GM10847 (cell line): ENCODE measurements around the gene FAAP20.

ENCODE experiments used
- POLR2A ChIP-seq: IDR thresholded peaks from 2 replicates; pipeline ENCODE4 v1.6.1; 2011; ENCODE audit not compliant: insufficient read length; ENCODE audit errors: extremely low read depth

Gene FAAP20

DNA sequence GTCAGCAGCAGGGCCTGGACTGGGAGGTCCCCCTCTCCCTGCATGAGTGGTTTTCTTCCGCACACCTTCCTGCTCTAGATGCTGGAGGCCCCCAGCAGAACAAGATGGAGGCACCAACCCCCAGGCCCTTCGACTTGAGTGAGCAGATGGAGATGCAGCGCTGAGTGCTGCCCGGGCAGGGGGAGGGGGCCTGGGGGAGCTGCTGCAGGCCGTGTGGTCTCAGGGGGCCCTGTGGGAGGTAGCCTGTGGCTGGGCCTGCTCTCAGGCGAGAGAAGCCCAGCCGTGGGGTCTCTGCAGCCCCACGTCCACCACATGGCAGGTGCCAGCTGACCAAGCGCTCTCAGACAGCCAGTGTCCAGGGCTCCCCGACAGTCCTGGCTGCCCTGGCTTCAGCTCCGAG is 1.2 kb upstream of the FAAP20 start:
- TF ChIP-seq POLR2A: no peak

DNA sequence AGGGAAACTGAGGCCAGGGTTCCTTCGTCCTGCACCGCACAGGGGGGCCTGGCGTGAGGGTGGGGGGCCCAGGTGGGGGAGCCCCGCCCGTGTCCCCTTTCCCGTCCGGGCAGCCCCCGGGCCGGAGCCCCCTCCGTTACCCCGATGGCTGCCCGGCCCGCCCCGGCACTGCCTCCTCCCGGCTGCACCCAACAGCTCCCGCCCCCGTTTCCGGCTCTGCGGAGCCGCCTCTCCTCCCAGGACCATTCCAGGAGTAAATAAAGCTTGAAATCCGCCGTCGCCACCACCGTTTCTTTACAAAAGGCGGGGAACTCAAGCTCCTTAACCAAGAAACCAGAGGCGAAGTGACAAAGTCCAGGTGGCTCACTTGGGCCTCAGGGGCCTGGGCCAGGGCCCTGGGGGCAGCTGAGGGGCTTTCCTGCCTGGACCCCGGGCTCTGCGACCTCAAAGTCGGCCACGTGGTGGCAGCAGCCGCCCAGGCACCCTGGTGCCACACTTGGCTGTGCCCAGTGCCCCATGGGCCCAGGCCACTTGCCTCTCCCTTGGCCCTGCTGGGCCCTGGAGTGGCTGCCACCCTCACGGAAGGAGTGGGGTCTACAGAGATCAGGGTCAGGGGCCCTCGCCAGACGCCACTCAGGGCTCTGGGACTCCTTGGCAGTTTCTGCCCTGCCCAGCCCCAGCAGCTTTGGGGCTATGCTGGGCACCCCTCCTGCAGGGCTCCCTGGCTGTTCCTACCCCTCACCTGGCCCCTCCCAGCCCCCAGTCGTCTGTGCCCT is 514 bp upstream of the FAAP20 start:
- peak; percentile 10 for TF ChIP-seq POLR2A

GRCh38 chr1:2193514-2194281 is 874 bp downstream of the FAAP20 start:
- no peak for TF ChIP-seq POLR2A

DNA sequence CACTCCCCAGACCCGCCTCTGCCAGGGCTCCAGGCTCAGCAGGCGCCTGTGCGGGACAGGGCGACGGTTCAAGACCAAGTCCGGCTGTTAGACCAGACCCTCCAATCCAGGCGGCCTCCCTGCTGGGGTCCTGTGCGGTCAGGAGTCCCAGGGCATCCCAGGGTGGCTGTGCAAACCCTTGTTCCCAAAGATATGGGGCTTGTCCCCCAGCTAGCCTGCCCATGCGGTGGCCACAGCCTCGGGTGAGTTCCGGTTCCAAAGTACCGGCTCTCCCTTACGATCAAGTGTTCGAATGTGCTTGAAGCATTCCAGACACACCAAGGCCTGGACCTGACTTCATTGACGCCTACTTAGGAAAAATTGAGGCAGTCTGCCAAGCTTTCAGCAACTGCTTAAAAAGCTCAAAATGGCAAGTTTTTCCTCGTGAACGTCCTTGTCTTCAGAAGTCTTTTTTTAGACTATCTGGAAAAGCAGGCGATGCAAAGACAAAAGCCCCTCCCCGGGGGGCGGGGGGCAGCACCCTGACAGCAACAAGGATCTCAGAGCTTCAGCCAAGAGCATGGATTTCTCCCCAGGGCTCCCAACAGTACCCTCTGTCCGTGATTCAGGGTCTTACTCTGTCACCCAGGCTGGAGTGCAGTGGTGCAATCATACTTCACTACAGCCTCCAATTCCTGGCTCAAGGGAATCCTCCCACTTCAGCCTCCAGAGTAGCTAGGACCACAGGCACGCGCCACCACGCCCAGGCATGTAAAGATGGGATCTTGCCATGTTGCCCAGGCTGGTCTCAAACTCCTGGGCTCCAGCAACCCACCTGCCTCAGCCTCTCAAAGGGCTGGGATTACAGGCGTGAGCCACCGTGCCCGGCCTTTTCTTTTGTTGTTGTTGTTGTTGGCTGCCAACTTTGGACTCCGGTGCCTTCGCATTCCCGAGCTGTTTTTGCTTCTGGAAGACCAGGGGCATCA is 2.3 kb downstream of the FAAP20 start:
- no peak for TF ChIP-seq POLR2A

- TF ChIP-seq POLR2A: no peak
Observed at GRCh38 chr1:2190491-2190976, 4.0 kb downstream of the FAAP20 start.

DNA sequence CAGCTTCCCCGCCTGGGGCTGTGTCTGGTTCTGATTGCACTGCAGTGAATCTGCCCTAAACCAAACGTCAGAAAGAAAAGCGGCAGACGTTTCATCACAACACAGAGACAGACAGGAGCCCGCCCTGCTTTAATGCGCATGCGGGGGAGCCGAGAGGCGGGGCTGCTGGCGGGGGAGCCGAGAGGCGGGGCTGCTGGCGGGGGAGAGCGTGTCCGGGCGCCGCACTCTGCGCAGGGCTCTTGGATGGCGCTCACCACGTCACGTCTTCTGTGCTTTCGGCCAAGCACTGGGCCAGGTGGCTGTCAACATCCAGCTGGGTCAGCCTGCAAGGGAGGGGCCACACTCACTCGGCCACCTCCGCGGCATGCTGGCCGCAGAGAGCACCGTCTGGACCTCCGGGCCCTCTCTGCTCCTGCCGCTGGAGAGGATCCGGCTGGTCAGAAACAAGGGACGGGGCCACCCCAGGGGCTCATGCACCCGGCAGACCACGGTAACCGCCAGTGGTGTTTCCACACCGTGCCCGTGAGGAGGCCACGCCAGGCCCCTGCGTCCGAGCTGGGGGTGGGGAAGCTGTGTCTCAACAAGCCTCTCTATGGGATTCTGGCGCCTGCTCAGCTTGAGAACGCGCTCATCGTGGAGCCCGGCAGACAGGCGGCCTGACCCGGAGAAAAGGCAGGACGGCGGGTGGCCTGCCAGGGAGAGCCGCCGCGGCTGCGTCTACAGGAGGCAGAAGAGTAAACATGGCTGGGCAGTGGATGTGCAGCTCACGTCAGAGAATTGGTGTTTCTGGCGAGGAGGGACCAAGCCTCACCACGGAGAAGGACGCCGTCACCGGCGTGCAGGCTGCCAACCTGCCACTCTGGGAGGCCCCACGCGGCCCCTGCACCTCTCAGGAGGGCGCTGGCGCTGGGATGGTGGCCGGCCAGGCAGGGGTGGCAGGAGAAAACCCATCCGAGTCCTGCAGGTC is 4.8 kb downstream of the FAAP20 start:
- TF ChIP-seq POLR2A: peak; percentile 16

- no peak for TF ChIP-seq POLR2A
Observed at GRCh38 chr1:2188336-2188735, 6.2 kb downstream of the FAAP20 start.

DNA sequence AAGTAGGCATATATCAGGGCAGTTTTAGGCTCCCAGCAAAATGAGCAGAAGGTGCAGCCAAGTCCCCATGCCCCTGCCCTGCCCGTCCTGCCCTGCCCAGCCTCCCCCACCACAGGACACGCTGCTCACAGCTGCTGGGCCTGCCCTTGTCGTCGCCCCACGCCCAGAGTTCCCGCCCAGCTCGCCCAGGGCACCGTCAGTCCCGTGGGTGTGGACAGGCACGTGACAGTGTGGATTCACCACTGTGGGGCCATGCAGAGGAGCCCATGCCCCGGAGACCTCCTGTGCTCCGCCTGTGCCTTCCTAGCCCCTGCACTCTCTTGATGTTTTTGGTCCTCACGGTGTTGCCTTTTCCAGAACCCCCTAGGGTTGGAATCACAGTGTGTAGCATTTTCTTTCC is 7.0 kb downstream of the FAAP20 start:
- TF ChIP-seq POLR2A: no peak

DNA sequence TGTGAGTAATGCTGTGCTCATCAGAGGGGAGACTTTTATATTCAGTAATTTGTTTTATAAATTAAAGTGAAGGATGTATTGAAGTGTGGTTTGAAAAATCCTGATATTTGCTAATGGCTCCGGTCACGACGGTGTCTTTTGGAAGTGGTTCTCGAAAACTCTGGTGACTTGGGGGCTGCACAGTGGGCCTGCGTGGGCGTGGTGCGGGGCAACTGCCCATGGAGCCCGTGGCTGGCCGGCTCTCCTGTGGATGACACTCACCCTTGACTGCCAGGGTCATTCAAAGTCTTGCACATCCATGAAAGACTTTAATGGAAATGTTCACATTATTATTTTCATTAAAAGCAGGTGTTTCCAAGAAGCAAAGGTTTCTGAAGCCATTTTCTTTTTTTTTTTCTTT is 7.7 kb downstream of the FAAP20 start:
- TF ChIP-seq POLR2A: no peak

DNA sequence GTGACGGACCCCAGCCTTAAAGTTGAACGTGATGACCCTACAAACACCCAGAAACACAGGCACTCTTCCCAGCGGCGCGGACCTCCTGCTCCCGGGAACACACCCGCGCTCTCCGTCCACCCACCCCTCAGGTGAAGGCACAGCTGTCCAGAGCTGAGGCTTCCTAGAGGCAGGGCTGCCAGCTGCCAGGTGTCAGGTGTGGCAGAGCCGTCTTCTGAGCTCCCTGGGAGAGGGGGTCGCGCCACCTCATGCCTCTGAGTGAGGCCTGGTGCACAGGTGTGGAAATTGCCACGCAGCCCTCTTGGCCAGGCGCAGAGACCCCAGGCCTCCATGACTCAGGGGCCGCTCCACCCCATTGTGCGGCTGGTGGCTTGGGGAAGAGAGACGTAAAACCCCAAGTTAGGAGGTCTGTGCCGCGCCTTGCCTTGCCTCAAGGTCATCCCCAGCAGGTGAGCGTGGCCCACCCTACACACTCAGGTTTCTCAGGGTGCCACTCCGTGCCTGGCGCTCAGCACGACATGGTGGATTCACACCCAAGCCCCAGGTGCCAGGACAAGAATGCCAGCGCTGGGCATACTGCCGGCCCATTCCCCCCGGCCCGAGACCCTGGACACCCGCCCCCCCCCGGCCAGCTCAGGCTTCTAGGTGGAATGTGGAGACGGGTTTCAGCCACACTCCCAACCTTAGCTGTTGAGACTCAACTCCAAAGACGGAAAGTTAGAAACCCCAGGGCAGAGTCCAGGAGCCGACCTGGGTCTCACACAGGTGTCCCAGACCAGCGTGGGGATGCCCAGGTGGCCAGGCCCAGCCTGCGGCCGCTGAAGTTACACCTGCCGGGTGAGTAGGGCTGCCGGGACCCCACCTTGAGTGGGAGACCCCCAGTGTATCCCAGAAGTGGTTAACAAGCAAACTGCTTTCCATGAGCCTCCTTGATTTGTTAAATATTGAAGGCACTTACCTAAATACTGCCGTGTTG is 8.4 kb downstream of the FAAP20 start:
- no peak for TF ChIP-seq POLR2A

- TF ChIP-seq POLR2A: no peak
Observed at GRCh38 chr1:2184934-2185333, 9.6 kb downstream of the FAAP20 start.

DNA sequence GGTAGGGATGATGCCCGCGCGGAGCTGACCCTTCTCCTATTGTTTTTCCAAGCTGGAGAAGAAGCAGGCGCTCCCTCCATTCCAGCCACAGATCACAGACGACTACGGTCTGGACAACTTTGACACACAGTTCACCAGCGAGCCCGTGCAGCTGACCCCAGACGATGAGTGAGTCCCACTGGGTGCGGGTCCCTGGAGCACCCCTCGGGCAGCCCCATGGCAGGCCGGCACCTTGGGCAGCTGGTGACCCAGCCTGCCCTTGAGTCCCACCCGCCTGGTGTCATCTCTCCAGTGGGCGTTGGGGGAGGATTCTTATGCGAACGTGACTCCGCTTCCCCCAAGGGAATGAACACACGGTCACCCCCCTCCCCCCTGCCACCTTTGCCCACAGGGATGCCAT is 10.0 kb downstream of the FAAP20 start:
- no peak for TF ChIP-seq POLR2A

GRCh38 chr1:2183937-2184334 is 10.6 kb downstream of the FAAP20 start:
- TF ChIP-seq POLR2A: no peak
